Chondrocyte (in vitro differentiated cells): ENCODE measurements around the gene MTARC2. TPM values are rescaled to one million over a fixed set of nuclear protein-coding genes. Genes with fewer than 3 reads are reported as not detected.

Source experiments
- DNase-seq: peaks from one replicate; pipeline ENCODE4 v3.0.0; 2021; ENCODE audit warnings: mixed read lengths, low spot score
- H3K27ac Mint-ChIP-seq: one replicate; pipeline ENCODE4 v1.8.0; 2021; ENCODE audit warnings: mild to moderate bottlenecking, moderate library complexity, mixed read lengths; ENCODE audit not compliant: unreplicated experiment
- H3K27me3 Mint-ChIP-seq: 2 replicates; pipeline ENCODE4 v1.8.0; 2021; ENCODE audit warnings: low read depth, mixed read lengths
- H3K36me3 Mint-ChIP-seq: 2 replicates; pipeline ENCODE4 v1.8.0; 2021; ENCODE audit warnings: low read depth, mixed read lengths
- H3K4me1 Mint-ChIP-seq: 2 replicates; pipeline ENCODE4 v1.8.0; 2021; ENCODE audit warnings: low read depth, mild to moderate bottlenecking, mixed read lengths
- H3K4me3 Mint-ChIP-seq: one replicate; pipeline ENCODE4 v1.8.0; 2021; ENCODE audit warnings: mild to moderate bottlenecking, moderate library complexity, mixed read lengths; ENCODE audit not compliant: unreplicated experiment
- H3K9me3 Mint-ChIP-seq: 2 replicates; pipeline ENCODE4 v1.8.0; 2021; ENCODE audit warnings: low read depth, mixed read lengths
- CTCF ChIP-seq: fragments of 200-600 bp; sonication (generic); IDR thresholded peaks from 2 replicates; pipeline ENCODE4 v1.5.0; 2021; ENCODE audit warnings: antibody characterized with exemption, mild to moderate bottlenecking, moderate library complexity
- total RNA-seq: library from RNA; stranded (reverse); gene quantifications from 3 replicates; pipeline ENCODE4 v1.2.1, GENCODE V29; 2021

Gene MTARC2
- total RNA-seq, 1 donor from 2014 or later, result 19.5 TPM

- Mint-ChIP-seq H3K4me1 (peaks cover 26% of the 10 kb centered on the region), H3K4me3 (no peak overlapping the region), H3K27me3 (no peaks in the 10 kb centered on the region), H3K9me3 (no peaks in the 10 kb centered on the region), H3K36me3 (peaks cover 3% of the 10 kb centered on the region), H3K27ac (no peak overlapping the region)
- no peak for DNase-seq
- no peak for TF ChIP-seq CTCF
Measured at GRCh38 chr1:220800262-220800661, 52.1 kb downstream of the MTARC2 start.

- H3K36me3 Mint-ChIP-seq, result peaks cover 3% of the 10 kb centered on the region
- peak; percentile 93 for TF ChIP-seq CTCF
- no peaks in the 10 kb centered on the region for H3K9me3 Mint-ChIP-seq
- DNase-seq, result no peak
- peaks cover 31% of the 10 kb centered on the region for H3K4me1 Mint-ChIP-seq
- no peaks in the 10 kb centered on the region for H3K27me3 Mint-ChIP-seq
- no peak overlapping the region for H3K4me3 Mint-ChIP-seq
- peak overlapping the region; percentile 85 for H3K27ac Mint-ChIP-seq
Measured at GRCh38 chr1:220803401-220804201, 55.5 kb downstream of the MTARC2 start.

- H3K27me3 Mint-ChIP-seq, result no peaks in the 10 kb centered on the region
- peaks cover 37% of the 10 kb centered on the region for H3K4me1 Mint-ChIP-seq
- no peak for TF ChIP-seq CTCF
- peak overlapping the region; percentile 85 for H3K27ac Mint-ChIP-seq
- H3K4me3 Mint-ChIP-seq, result no peak overlapping the region
- peaks cover 3% of the 10 kb centered on the region for H3K36me3 Mint-ChIP-seq
- no peak for DNase-seq
- H3K9me3 Mint-ChIP-seq, result no peaks in the 10 kb centered on the region
Measured at GRCh38 chr1:220804202-220804586, 56.1 kb downstream of the MTARC2 start.

- Mint-ChIP-seq H3K27me3 (no peaks in the 10 kb centered on the region), H3K27ac (no peak overlapping the region), H3K4me1 (peaks cover 42% of the 10 kb centered on the region), H3K36me3 (no peaks in the 10 kb centered on the region), H3K9me3 (no peaks in the 10 kb centered on the region), H3K4me3 (no peak overlapping the region)
- no peak for DNase-seq
- TF ChIP-seq CTCF, result no peak
Measured at GRCh38 chr1:220806408-220806807, 58.3 kb downstream of the MTARC2 start.

- Mint-ChIP-seq H3K27ac (no peak overlapping the region), H3K9me3 (no peaks in the 10 kb centered on the region), H3K4me3 (no peak overlapping the region), H3K4me1 (peaks cover 38% of the 10 kb centered on the region), H3K36me3 (peaks cover 4% of the 10 kb centered on the region), H3K27me3 (no peaks in the 10 kb centered on the region)
- no peak for DNase-seq
- TF ChIP-seq CTCF, result no peak
Measured at GRCh38 chr1:220807726-220808125, 59.6 kb downstream of the MTARC2 start.
